Activated CD8-positive, alpha-beta memory T cell treated with anti-CD3 and anti-CD28 coated beads, Interleukin-2, amount 50 U/mL, for 1 hour (primary cell): ENCODE measurements around the gene CUL9.
A peak's percentile ranks its signal among the peaks of the same experiment; 100 is the strongest.

Source experiments
- DNase-seq: peaks from one replicate; pipeline ENCODE4 v3.0.0-alpha.2; 2020; ENCODE audit errors: extremely low read depth

CUL9 gene

DNA sequence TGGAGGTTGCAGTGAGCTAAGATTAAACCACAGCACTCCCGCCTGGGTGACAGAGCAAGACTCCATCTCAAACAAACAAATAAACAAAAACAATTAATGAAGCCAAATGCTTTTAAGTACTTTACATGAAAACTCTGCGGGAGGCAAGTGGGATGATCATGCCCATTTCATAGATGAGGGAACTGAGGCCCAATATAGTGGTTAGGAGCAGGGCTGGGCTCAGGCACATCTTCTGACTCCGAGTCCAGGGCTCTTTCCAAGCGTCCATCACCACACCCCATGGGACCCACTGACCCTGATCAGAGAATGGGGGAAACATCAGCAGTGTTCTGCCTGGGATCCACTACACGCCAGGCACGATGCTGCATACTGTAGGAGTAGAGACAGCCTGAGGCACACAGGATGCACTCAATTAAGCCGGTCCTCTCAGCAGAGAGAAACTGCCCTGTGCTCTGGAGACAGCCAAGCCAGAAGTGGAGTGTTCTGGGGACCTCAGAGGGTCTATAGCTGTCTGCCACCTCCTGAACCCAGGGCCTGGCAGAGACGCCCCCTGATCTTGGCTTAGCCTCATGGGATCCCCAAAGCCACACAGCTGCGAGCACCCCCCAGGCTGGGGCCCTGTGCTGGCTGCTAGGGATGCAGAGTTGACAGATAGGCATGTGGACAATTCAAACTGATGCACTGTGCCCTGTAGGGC lies 74.8 kb downstream of the CUL9 start:
- DNase-seq: no peak

DNA sequence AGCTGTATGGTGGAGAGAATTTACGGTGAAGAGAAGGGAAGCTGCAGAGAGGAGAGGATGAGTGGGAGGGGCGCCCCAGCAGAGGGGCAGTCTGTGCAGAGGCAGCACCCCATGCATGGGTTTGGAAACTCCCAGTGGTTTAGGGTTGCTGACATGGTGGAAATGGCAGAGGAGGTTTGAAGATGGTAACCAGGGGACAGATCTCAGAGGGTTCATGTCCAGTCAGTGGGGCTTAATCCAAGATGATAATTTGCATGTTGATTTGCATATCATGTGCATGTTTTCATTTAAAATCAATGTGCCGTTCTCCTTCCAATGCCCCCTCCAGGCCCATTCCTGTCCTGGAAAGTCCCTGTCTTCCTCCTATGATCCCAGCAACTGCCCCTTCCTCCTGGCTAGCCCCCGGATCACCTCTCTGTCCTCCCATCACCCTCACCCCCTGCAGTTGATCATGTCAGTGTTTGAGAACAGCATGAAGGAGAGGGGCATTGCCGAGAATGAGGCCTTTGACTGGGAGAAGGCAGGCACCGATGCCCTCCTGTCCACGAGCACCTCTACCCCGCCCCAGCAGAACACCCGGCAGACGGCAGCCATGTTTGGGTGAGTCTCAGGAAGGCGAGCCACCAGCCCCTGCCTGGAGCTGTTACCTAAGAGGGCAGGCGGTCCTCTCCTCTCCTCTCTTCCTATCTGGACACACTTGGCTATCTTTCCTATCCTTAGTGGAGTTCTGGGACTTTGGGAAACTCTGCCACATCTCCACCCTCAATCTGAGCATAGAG lies 75.6 kb downstream of the CUL9 start:
- no peak for DNase-seq

DNA sequence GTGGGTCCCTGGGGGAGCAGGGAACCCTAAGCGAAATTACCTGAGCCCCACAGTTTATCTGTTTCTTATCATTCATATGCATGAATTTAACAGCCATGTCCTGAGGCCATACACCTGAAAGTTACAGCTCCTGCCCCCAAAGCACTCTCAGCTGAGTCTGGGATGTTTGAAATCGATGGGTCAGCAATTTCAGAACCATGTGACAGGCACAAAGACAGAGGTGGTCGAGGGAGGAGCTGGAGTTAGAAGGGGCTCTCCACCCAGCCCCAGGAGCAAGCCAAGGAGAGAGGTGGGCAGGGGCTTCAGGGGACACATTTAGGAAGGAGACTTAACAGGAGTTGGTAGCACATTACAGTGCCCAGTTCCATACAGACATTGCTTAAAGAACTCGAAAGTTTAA lies 76.2 kb downstream of the CUL9 start:
- no peak for DNase-seq

DNA sequence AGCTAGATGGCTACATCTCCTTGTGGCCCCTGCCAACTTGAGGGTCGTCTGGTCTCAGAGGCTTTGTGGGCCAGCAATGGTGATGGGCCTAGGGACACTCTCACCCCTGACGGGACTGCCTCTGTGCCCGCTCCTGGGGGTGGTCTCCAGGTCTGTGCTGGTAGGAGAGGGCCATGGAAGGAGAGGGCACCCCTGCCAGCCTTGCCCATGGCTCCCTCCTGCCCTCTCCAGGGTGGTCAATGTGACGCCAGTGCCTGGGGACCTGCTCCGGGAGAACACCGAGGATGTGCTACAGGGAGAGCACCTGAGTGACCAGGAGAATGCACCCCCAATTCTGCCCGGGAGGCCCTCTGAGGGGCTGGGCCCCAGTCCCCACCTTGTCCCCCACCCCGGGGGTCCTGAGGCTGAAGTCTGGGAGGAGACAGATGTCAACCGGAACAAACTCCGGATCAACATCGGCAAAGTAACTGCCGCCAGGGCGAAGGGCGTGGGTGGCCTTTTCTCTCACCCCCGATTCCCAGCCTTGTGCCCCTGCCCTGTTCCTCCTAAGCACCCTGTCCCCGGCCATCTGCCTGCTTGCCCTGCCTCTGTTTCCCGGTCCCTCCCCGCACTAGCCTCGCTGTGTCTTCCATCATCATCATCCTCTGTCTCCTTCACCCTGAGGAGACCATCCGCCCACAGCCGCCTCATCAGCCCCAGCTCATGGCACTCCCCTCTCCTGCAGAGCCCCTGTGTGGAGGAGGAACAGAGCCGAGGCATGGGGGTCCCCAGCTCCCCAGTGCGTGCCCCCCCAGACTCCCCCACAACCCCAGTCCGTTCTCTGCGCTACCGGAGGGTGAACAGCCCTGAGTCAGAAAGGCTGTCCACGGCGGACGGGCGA lies 77.1 kb downstream of the CUL9 start:
- DNase-seq: no peak

DNA sequence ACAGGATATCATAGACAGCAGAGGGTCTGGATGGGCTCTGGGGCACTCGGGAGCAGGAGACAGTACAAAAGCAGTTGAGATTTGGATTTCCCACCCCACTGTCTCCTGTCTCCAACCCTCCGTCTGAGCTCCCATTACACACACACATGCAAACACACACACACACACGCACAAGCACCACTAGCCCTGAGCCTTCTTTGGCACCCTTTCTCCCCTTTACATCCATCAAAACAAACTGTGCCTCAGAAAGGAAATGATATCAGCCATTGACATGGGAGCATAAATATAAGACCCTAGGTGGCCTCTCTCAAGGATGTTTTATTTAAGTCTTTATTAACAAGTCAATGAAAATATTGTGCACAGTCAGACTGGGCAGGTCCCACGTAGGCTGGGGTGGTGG lies 78.8 kb downstream of the CUL9 start:
- no peak for DNase-seq

DNA sequence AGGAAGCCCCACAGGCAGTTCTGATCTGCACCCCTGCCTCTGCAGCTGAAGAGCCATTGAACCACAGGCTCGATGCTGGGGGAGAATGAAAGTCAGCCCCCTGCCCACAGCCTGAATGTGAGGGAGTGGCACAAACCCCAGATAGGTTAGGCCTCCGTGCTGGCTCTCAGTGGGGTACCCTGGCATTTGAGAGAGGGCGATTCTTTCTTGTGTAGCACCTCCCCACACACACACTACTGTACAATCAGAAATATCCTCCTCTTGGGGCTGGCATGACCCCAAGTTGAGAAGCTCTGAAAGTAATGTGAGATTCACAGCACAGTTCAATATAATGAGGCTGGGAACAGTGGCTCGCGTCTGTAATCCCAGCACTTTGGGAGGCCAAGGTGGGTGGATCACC lies 79.2 kb downstream of the CUL9 start:
- DNase-seq: no peak

DNA sequence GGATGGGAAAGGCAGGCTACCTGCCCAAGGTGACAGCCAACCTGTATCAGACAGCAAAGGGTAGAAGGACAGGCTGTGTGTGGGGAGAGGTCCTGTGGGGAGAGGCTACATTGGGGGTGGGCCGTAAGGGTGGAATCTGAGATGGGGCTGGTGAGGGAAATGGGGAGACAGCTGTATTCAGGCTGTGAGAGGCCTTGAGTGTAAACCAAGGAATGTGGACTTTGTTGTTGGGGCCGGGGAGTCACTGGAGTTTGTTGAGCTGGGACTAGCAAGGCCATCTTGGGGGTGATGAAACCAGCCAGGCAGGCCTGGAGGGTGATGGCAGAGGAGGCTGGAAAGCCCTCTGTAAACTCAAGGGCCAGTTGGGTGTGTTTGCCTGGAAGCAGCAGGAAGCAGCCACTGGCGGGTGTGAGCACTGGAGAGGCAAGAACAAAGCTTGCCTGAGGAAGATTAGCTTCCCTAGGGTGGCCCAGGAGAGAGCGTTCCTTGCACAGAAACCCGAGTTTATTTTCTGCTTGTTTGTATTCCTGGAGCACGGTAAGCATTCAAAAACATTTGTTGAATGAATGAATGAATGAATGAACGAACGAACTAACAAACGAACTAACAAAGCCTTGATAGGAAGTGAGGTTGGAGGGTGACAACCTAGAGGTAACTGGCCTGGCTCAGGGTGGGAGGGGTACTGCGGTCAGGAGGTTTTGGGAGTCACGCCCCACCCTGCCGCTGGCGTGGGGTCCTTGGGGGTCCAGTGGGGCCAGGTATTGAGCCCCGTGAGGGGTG lies 80.2 kb downstream of the CUL9 start:
- no peak for DNase-seq

DNA sequence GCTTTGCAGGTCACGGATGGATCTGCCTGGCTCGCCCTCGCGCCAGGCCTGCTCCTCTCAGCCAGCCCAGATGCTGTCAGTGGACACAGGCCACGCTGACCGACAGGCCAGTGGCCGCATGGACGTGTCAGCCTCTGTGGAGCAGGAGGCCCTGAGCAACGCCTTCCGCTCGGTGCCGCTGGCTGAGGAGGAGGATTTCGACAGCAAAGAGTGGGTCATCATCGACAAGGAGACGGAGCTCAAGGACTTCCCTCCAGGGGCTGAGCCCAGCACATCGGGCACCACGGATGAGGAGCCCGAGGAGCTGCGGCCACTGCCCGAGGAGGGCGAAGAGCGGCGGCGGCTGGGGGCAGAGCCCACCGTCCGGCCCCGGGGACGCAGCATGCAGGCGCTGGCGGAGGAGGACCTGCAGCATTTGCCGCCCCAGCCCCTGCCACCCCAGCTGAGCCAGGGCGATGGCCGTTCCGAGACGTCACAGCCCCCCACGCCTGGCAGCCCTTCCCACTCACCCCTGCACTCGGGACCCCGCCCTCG lies 80.9 kb downstream of the CUL9 start:
- DNase-seq: no peak

DNA sequence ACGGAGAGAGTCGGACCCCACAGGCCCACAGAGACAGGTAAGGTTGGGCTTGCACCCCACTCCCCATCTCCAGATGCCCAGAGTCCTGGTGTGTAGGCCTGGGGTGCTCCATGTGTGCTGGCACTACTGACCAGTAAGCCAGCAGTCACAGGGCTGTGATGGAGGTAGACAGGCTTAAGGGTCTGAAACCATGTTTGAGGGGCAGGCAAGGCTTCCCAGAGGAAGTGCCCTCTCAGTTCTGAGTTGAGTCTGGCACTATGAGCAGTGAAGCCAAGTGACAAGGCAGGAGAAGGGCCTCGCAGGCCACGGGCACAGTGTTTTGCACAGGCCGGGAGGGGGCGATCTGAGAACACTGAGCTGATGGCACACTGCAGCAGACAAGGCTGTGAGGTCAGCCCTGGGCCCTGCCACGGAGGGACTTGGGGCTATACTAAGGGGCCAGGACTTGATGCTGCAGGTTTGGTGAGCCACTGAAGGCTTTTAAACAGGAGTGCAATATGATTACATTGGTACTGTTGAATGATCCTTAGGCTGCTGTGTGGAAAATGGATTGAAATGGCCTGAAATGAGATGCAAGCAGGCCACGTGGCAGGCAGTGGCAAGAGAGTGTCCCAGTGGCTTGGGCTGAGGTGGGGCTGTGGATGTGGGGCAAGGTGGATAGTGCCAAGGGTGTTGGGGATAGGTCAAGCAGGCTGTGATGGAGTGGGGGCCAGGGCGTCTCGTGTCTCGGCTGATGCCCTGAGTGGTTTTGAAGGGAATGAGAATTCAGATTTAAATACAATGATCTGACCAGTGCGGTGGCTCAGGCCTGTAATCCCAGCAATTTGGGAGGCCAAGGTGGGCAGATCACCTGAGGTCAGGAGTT lies 81.5 kb downstream of the CUL9 start:
- DNase-seq: peak; percentile 26

DNA sequence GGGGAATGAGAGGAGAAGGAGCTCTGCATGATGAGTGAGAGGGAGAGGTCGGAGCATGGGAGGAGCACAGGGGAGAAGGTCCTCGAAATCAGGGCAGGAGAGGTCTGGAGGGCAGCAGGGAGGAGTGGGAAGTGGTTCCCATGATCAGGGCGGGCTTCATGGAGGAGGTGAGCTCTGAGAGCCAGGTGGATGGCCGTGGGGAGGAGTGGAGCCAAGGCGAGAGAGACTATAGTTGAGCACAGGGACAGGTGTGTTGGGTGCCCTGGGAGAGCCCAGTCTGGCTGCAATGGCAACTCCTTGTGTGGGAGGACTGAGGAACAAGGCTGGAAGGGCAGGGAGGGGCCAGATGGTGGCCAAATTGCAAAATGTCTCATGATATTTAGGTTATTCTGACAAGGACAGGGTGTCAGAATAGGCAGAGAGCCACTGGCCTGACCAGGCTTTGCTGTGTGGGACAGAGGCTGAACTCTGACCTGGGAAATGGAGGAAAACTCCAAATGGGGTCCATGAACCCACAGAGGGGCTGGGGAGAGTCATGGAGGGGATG lies 82.7 kb downstream of the CUL9 start:
- no peak for DNase-seq

DNA sequence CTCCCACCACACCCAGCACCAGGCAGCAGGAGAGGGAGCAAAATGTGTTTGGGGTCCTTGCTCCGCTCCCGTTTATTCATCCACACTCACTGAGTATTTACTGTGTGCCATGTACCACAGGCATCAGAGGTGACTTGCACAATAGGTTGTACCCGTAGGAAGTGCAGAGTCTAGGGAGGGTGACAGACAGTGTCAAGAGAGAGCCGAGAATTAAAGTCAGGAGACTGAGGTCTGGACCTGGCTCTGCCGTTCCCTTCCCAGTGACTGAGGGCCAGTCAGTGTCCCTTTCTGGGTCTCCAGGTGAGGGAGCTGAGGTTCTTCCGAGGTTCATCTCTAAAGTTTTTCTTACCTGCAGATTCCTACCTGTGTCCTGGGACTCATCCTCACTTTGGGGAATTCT lies 83.6 kb downstream of the CUL9 start:
- no peak for DNase-seq

DNA sequence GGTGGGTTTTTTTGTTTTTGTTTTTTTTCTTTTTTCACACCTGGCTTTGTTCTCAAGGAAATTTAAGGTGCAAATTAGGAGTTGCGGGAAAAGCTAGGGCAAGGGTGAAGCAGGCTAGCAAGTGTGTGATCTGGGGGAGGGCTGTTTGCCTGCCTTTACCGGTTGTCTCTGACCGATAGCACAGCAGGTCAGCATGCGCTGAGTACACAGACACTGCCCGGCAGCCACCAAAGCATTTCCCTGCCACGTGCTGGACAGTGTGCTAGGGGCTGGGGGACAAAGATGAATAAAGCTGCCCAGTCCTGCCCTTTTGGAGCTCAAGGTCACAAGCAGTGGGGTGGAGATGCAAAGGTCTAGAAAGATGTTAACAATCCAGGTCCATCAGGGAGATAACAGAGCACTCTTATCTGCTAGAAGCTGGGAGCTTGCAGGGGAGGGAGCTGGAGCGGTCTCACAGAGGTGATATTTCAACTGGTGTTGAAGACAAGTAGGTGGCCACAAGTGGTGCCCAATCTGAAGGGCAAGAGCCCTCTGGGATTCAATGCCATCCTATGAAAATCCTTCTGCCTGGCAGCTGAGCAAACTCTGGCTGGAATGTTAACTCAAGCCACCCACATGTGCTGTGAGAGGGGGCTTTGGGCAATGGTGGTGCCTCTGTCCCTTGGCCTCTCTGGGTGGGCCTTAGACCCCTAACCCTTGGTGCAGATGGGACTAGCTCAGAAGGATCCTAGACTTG lies 85.8 kb downstream of the CUL9 start:
- no peak for DNase-seq

DNA sequence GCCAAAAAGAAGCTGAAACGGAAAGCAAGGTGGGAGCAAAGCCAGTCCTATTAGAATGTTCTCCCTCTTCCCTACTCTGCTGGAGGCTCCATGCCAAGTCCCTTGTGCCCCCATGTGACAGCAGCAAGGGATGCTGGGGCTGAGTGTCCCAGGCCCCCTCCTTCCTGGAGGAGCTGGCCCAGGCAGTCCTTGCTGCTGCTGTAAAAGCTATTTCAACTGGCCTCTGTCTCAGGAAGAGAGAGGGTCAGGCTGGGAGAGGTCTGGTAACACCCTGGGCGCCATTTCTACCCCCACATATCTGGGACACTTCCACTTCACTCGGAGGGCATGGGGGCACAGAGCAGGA lies 86.3 kb downstream of the CUL9 start:
- DNase-seq: no peak

DNA sequence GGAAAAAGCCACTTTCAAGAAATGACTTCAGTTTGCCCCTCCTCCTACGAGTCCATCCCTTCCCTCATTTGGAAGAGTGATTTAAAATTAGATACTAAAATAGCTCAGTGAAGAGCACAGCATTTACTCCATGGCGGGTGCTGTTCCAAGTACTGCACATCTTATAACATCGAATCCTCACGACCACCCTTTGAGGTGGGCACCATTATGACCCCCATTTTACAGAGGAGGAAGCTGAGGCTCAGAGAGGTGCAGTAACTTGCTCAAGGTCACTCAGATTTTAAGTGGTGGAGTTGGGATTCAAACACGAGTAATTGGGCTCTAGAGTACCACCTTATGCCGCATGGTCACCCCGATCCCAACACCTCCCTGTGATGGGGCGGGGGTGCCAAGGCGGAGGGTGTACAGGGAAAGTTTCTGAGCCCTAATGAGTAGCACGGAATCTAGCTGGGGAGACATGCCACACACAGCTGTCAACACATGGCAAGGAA lies 86.8 kb downstream of the CUL9 start:
- DNase-seq: no peak

DNA sequence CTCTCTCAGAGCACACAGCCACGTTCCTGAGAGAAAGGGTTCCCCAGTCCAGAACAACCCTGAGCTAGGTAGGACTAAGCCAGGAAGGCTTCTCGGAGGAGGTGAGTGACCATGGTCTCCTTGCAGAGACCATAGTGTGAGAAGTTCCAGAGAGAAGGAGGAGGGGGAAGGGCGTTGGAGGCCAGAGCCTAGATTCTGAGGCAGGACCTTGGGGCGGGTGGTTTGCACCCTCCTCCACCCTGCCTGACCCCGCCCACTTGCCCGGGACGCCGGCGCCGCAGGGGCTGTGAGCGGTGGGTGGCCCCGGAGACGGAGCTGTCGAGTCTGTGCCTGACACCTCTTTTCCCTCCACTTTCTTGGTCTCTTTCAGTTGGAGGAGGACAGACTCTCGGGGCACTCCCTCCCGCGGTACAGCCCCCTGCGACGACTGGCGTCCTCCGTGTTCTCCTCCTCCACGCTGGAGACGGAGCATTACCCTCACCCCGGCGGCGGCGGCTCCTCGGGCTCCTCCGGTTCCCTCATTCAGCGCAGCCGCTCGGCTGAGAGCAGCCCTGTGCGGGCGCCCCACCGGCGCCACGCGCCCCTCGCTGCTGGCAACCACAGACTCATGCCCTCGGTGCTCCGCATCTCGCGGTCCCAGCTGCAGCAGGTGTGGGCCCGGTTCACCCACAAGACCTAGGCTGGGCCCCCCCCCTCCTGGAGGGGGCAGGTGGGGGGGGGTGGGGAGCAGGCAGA lies 87.4 kb downstream of the CUL9 start:
- DNase-seq: no peak

DNA sequence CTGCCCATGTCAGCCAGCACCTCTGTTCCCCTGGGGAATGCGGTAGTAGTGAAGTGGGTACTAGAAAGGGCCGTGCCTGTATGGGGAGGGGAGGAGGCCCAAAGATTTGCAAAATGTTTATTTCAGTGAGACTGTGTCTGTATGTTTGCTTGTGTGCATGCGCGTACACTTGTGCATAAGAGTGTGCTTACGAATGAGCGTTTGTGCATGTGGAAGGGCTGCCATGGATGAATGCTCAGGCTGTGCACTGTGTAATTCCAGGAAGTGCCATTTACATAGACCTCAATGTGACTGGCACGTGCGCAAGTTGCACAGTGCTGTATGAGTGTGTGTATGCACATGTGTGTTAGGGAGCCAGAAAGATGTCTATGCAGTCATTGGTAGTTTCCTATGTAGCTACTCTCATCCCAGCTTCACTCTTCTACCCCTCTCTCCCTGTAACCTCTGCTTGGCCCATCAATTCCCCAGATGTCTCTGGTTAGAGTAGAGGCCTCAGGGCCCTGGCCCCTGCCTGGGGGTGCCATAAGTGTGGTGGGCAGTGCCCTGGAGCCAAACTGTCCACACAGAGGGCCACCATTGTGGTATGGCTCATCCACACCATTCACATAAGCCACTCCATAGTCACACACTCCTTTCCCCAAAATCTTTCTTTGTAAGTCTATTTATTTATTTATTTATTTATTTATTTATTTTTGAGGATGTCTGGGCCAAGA lies 89.3 kb downstream of the CUL9 start:
- no peak for DNase-seq

DNA sequence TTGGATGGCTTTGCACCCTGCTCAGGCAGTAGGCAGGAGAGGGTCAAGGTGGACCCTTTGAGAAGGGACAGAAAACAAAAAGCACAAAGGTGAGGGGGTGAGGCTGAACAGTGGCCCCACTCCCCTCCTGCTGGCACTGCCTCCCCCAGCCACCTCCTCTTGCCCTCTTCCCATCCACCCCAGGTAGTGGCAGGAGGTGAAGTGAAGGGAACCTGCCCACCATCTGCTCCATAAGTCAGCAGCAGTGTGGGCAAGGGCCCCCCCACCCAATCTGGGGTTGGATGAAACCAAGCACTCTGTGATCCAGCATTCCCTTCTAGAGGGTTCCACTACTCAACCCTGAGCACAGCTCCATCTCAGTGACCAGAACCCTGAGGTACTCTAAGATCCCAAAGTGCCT lies 89.9 kb downstream of the CUL9 start:
- DNase-seq: no peak

DNA sequence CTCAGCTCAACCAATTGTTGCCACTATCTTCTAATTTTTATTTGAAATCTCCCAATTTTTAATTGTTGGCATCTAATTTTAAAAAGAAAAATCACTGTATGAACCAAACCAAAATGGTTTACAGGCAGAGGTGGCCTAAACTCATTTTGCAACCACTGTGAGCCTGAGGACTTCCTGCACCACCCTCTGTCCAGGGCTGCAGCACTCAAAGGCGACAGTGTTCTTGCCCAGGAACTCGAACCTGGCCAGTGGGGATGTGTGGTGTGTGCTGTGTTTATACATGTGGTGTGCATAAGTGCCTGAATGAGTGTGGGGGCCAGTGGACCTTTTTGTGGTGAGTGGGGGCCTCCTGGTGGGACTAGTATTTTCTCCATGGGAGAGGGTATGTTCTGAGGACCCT lies 91.7 kb downstream of the CUL9 start:
- no peak for DNase-seq
